ENCODE results near the gene CYYR1.

GRCh38 chr21:26441149-26441548, 131.9 kb downstream of the CYYR1 start:
- TF ChIP-seq CTCF (IDR thresholded peaks at IDR 0.05) (no peak), ZFX (IDR thresholded peaks at IDR 0.05; ENCODE audit: borderline replicate concordance) (no peak)
